HG03460 (cell line): ENCODE data around the gene ECE2.

Experiments used
- ATAC-seq: cut with Tn5 transposase; IDR thresholded peaks from one replicate; pipeline ENCODE4 v1.9.1; 2021; ENCODE audit not compliant: unreplicated experiment

Gene ECE2

DNA sequence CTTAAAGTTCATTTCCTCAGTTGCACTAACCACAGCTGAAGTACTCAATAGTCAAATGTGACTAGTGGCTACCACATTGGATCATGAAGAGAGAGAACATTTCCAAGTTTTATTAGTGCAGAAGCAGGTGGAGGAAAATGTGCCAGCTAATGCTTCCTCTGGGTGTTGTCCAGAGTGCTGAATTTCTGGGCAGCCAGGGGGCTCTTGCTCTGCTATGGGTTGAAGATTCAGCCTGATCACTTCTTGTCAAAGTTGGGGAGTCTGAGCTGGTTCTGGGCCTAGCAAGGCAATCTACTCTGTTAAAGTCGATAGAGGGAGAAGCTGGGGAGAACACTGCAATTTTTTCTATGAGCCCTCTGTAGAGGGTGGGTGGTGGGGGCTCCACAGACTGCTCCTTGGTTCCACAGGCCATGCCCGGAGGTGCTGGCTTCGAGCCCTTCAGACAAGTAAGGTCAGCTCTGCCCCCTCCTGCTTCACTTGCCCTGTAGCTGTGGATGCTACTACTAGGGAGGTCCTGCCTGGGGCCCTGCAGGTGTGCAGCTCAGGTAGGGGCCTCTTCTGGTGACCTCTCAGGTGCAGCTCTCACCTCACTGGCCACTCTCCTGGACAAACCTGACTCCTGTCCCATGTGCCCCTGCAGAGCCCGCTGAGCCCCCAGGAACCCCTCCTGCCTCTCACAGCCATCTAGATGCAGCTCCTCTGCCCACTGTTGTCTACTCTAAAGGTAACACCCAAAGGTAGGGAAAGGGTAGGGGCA lies 35.3 kb upstream of the ECE2 start:
- ATAC-seq: no peak

GRCh38 chr3:184241141-184241446 lies 34.7 kb upstream of the ECE2 start:
- ATAC-seq: no peak

DNA sequence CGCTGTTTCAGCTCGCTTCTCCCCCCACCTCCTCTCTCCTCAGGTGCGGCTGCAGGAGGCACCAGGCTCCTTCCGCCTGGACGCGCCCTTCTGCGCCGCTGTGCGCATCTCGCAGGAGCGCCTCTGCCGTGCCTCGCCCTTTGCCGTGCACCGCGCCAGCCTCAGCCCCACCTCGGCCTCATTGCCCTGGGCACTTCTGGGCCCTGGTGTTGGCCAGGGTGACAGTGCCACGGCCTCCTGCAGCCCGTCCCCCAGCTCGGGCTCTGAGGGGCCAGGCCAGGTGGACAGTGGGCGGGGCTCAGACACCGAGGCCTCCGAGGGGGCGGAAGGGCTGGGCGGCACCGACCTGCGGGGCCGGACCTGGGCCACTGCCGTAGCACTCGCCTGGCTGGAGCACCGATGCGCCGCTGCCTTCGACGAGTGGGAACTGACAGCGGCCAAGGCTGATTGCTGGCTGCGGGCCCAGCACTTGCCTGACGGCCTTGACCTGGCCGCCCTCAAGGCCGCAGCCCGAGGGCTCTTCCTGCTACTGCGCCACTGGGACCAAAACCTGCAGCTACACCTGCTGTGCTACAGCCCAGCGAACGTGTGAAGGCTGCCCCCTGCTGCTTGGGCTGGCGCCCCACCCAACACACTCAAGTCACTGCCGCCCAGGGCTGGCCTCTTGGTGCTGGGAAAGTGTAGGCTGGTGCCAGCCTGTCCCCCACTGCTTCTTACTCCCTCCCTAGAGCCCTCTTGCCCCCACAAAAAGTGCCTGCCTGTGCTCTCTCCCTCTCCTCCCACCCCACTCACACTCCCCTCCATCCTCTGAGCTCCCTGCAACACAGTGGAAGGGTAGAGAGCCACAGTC lies 34.1 kb upstream of the ECE2 start:
- ATAC-seq: no peak

GRCh38 chr3:184242297-184242685 lies 33.5 kb upstream of the ECE2 start:
- no peak for ATAC-seq

GRCh38 chr3:184248454-184249411 lies 27.1 kb upstream of the ECE2 start, which contains the start of gene ALG3:
TSS of gene ALG3 (minus strand) at chr3:184248962. CDS start at chr3:184248940, 22 bp downstream.
- ATAC-seq: peak; percentile 50

DNA sequence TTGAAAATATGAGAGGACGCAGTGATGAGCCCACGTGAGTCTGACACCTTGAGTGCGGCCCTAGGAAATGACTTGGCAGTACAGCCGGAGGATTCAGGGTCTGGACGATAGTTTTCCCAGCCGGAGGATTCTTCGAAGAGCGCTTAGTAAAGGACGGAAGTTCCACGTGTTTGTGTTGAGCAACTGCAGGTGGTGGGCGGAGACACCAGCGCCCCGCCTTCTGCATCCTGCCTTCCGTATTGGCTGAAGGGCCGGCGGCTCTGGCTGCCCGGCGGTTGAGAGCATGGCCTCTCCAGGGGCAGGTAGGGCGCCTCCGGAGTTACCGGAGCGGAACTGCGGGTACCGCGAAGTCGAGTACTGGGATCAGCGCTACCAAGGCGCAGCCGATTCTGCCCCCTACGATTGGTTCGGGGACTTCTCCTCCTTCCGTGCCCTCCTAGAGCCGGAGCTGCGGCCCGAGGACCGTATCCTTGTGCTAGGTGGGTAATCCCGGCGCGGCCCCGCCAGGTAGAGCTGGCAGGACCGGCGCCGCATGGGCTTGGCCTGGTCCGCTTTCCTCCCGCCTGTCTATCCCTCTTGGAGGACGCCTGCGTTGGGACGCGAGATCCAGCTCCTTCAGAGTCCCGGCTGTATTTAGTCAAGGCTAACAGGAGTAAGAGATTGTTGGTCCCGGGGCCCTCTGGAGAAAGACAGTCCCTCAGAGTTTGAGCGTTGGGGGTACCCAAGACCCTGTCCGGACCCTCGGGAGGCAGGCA lies 26.2 kb upstream of the ECE2 start, which contains the start of gene EEF1AKMT4:
Gene EEF1AKMT4 (plus strand): TSS at position 261 of the 755 bp plus-strand sequence. CDS start 23 bp downstream, at position 284.
- peak; percentile 85 for ATAC-seq

- peak; percentile 76 for ATAC-seq
These were observed 25.5 kb upstream of the ECE2 start for GRCh38 chr3:184250167-184250828.

DNA sequence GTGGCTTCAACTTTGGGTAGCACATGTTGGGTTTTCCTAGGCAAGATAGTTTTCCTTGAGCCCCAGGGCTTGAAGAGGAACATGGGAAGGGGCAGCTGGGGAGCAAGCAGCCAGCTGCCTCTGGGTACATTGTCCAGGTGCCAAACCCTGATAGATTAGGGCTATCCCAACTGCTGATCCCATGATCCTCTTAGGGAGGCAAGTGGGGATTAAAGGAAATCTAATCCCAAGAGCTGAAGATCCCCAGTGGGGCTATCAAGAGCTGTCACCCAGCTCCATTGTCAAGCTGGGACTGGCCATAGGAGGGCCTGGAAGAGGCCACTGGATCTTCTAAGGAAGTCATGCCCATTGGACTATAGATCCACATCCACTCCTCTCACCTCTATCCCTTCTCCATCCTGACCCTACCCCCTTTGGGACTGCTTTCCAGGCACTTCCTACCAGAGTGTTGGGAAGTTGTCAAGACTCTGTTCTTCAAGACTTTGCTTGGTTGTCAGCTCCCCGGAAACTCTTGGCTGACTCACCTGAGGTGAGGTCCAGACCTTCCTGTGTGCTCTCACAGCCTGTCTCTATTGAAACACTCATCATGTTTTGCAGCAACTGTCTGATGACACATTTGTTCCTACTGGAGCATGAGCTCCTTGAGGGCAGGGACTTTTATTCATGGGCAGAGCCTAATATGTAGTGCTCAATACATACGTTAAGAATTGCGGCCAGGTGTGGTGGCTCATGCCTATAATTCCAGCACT lies 20.4 kb upstream of the ECE2 start:
- no peak for ATAC-seq

DNA sequence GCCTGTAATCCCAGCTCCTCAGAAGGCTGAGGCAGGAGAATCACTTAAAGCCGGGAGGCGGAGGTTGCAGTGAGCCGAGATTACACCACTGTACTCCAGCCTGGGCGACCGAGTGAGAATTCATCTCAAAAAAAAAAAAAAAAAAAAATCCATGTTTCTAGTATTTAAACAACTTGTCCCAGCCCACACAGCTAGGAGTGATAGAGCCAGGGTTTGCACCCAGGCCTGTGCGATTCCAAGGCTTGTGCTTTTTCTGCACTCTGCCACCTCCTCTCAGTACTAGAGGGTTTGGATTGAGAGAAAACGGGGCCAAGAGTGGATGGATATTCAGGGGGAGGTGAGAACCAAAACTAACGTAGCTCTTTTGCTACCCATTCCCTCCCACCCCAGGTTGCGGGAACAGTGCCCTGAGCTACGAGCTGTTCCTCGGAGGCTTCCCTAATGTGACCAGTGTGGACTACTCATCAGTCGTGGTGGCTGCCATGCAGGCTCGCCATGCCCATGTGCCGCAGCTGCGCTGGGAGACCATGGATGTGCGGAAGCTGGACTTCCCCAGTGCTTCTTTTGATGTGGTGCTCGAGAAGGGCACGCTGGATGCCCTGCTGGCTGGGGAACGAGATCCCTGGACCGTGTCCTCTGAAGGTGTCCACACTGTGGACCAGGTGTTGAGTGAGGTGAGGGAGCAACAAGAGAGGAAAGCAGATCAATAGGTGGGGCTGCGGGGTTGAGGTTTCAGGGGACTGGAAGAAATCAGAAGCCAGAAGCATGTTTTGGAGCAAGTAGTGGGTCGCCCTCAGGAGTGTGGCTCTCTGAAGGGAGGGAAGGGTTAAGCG lies 18.5 kb upstream of the ECE2 start:
- no peak for ATAC-seq

- no peak for ATAC-seq
These were observed 16.9 kb upstream of the ECE2 start for GRCh38 chr3:184258926-184259325.

DNA sequence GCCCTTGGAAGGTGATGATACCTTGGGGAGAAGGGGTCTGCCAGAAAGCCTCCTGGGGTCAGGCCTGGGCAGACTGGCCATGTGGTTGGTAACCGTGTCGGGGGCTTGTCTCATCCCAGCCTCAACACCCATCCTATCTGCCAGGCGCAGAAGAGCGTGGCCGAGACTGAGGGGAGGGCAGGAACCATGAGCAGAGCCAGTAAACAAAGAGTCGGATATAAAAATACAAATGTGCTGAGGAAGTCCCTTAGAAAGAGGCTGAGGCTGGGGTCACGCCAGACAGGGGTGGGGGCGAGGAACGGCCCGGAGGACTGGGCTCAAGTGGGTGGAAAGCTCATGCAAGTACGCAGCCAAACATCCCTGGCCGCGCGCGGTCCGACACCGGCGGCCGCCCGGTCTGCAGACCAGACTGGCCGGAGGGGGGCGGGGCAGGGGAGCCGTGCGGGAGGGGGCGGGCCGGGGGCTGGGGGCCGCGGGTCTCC lies 16.4 kb upstream of the ECE2 start:
- ATAC-seq: no peak

DNA sequence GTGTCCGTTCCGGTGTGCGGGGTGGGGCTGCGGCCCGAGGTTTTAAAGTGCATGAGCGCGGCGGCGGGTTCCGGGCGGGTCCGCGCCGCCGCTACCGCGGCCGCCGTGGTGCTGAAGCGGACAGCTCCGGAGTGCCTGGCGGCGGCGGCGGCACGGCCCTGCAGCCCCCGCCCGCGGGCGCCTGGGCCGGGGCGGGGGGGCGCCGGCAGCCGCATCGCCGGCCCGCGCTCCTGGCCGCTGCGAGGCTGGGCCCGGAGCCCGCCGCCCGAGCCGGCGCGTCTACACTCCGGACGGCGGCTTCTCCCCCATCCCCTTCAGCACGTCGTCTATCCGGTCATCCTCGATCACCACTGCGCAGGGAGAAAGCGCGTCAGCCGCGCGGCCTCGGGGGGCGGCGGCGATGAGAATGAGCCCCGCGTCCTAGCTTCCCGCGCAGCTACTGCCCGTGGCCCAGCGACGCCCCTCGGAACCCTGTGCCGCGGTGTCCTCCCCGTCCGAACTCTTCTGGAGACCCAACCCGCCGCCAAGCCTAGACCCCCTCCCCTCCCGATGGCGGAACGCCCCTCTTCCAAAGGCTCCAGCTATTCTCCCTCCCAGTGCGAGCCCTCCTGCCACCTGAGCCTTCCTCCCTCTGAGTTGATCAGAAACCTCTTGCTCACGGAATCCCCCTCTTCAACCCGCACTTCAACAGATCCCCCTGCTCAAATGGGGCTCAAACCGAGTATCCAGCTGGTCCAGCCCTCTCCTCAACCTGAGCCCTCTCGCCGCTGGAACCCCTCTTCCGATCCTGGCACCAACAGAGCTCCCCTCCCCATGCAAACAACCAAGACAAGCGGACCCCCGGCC lies 15.7 kb upstream of the ECE2 start:
- no peak for ATAC-seq

- no peak for ATAC-seq
These were observed 15.0 kb upstream of the ECE2 start for GRCh38 chr3:184260724-184261269.

- no peak for ATAC-seq
These were observed 14.5 kb upstream of the ECE2 start, which contains the start of gene CAMK2N2 for GRCh38 chr3:184261270-184261853. TSS of gene CAMK2N2 (minus strand) at chr3:184261553. CDS start at chr3:184261285, 268 bp downstream.

GRCh38 chr3:184261854-184262763 lies 13.7 kb upstream of the ECE2 start:
- no peak for ATAC-seq
